GM21717 (cell line): ENCODE results near the gene ST7.
"Not testable (repeated sequence)": the region's sequence is repeated elsewhere in the genome, so short reads cannot be mapped to it uniquely, and the experiment has no call there.

ENCODE experiments used
- ATAC-seq: cut with Tn5 transposase; IDR thresholded peaks from one replicate; pipeline ENCODE4 v1.9.1; 2021; ENCODE audit warnings: mild to moderate bottlenecking, moderate library complexity; ENCODE audit not compliant: unreplicated experiment

The ST7 gene

GRCh38 chr7:117088623-117089194, 135.4 kb downstream of the ST7 start:
- ATAC-seq = no peak

GRCh38 chr7:117090791-117091190, 137.5 kb downstream of the ST7 start:
- no peak for ATAC-seq

- no peak for ATAC-seq
Observed at GRCh38 chr7:117091721-117092120, 138.4 kb downstream of the ST7 start.

GRCh38 chr7:117092785-117093184, 139.5 kb downstream of the ST7 start:
- no peak for ATAC-seq

- ATAC-seq = no peak
Observed at GRCh38 chr7:117094457-117094856, 141.2 kb downstream of the ST7 start.

GRCh38 chr7:117095055-117095454, 141.8 kb downstream of the ST7 start:
- ATAC-seq = no peak

GRCh38 chr7:117096330-117096729, 143.0 kb downstream of the ST7 start:
- no peak for ATAC-seq

GRCh38 chr7:117096942-117097341, 143.6 kb downstream of the ST7 start:
- no peak for ATAC-seq

- ATAC-seq = no peak
Observed at GRCh38 chr7:117097860-117098259, 144.6 kb downstream of the ST7 start.

GRCh38 chr7:117098457-117098856, 145.2 kb downstream of the ST7 start:
- ATAC-seq = no peak

- ATAC-seq = no peak
Observed at GRCh38 chr7:117101026-117101425, 147.7 kb downstream of the ST7 start.

GRCh38 chr7:117110480-117111315, 157.4 kb downstream of the ST7 start:
- ATAC-seq = peak; percentile 97

- ATAC-seq = no peak
Observed at GRCh38 chr7:117111535-117111934, 158.2 kb downstream of the ST7 start.

- ATAC-seq = no peak
Observed at GRCh38 chr7:117112640-117113039, 159.3 kb downstream of the ST7 start.

GRCh38 chr7:117113871-117114270, 160.6 kb downstream of the ST7 start:
- no peak for ATAC-seq

GRCh38 chr7:117114272-117114671, 161.0 kb downstream of the ST7 start:
- ATAC-seq = no peak

GRCh38 chr7:117116211-117116610, 162.9 kb downstream of the ST7 start:
- ATAC-seq = no peak

GRCh38 chr7:117117172-117117571, 163.9 kb downstream of the ST7 start:
- no peak for ATAC-seq

GRCh38 chr7:117118579-117119180, 165.4 kb downstream of the ST7 start:
- ATAC-seq = no peak

- peak; percentile 54 for ATAC-seq
Observed at GRCh38 chr7:117119192-117119924, 166.1 kb downstream of the ST7 start.

- not testable (repeated sequence) for ATAC-seq
Observed at GRCh38 chr7:117120321-117120720, 167.0 kb downstream of the ST7 start.
